ENCODE measurements around the gene UST. TPM values are rescaled to one million over a fixed set of nuclear protein-coding genes. Genes with fewer than 3 reads are reported as not detected.

The UST gene
- polyA plus RNA-seq, 5 donors = 6.5 to 9.8 (median 9.0) TPM

DNA sequence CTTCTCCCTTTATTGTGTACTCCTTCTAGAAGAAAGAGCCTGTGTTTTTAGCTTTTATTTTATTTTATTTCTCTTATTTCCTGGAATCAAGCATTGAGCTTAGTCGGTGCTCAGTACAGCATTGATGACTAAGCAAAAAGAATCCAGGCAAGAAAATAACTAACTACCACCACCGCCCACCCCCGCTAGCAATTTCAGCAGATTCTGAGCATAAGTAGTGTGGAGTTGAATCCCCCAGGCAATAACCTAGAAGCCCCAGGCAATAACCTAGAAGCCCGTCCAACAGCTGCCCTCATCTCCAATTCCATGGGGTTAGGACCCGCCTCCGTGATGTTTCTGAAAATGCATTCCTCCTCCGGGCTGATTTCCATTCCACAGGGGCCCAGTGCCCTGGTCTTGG lies 312.7 kb downstream of the UST start:
- no peak for DNase-seq

GRCh38 chr6:149060300-149060984 lies 313.6 kb downstream of the UST start:
- DNase-seq = no peak

DNA sequence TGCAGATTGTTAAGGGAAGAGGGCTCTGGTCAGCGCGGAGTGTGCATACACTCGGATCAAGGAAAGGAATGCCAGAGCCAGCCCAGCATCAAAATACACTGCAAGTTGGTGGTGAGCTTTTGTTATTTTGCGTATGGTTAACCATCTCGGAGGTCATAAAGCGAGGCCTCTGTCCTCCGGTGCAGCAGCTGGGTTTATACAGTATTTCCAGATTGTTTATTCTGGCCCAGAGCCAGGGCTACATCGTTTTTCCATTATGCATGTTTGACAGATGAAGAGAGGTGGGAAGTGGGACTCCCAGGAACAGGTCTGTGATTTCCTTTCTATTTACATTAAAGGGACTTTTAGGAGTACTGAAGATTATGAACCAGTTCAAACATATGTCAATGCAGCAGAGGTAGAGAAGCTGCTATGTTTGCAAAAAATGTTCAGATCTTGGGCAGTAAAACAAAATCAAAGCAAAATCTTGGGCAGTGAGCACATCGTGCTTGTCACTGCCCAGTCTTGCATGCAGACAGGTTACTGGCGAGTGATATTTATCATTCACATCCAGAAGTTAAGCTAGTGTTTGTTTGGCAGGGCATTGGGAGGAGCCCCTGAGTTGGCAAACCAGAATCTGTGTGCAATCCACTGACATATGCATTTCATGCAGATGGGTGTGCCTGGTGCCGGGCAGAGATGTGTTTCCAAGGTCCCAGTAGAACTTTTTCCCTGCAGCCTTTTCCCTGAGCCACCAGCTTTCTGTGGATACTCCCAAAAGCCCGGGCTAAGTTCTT lies 314.3 kb downstream of the UST start:
- DNase-seq = no peak

DNA sequence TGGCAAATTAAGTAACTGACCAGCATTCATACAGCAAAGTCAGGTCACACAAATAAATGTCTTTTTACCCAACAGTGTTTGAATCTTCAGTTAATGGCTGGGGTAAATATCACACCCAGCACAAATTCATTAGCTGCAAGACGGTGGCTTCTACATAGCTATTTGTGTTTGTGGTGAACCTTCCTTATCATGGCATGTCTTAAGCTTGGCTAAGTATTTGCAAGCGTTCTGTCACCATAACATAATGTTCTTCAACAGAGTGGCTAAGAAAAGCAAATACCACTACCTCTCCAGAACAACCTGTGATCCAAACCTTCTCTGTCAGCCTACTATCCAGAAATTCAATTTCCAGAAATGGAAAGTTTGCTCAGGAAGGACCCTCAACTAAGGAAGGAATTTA lies 315.1 kb downstream of the UST start:
- DNase-seq = no peak

DNA sequence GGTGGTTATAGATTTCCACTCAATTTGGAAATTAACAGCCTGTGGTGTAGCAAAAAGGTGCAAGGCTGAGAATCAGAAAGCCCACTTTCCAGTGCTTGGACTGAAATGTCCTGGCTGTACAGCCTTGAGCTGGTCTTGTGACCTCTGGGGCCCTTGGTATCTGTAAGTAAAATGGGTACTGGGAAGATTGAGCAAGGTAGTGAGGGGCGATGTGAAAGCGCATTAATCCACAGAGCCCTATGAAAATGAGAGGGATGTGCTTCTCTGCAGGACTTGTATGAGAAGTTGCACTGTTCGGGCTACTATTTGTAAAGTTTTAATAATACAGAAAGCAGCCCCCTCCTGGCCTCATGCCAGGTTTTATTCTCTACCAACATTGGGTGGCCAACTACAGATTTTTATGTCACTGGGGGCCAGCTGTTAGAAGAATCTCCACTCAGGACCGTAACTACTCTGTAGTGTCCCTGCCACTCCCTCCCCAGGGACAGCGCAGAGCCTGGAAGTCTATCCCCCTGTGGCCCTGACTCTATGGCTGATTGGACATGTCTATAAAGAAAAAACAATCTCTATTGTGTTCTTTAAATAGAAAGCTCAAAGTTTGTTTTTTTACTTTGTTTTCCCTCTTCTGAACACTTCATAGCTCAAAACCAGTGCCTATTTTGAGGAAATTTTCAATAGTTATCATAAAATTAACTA lies 316.0 kb downstream of the UST start:
- DNase-seq = no peak

- DNase-seq = no peak
Measured at GRCh38 chr6:149063468-149063867, 316.6 kb downstream of the UST start.

- no peak for DNase-seq
Measured at GRCh38 chr6:149064001-149064659, 317.3 kb downstream of the UST start.

DNA sequence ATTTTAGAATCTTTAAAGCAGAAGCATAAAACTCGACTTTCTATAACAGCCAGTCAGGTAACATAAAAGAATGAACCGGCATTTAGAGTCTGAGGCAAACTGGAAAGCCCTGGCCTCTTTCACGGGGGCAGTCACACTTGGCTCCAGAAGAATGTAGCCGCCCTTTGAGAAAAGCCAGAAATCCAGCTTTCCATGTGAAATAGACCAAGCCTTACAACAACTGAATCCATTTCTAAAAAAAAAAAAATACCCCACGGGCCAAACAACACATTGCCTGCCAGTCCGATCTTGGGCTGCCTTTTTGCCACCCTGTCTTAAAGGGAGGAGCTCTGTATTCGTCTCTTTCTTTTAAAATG lies 317.8 kb downstream of the UST start:
- DNase-seq = no peak

DNA sequence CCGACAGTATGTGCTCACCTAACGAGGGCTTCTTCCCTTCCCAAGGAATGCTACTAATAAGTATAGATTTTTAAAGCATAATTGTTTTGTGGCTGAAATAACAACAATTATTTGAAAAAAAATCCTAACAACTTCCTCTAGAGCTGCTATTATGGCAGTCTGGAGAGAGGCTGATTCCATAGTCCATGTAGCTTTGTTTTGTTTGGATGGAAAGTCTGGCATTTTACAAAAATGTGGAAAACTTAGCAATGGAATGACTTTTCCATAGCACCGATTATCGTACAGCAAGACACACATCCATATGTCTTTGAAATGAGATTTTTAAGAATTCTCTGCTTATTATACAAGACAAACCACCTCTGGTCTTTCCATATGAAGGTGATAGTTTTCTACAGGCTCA lies 318.3 kb downstream of the UST start:
- DNase-seq = no peak

GRCh38 chr6:149065658-149066556 lies 319.1 kb downstream of the UST start:
- no peak for DNase-seq

DNA sequence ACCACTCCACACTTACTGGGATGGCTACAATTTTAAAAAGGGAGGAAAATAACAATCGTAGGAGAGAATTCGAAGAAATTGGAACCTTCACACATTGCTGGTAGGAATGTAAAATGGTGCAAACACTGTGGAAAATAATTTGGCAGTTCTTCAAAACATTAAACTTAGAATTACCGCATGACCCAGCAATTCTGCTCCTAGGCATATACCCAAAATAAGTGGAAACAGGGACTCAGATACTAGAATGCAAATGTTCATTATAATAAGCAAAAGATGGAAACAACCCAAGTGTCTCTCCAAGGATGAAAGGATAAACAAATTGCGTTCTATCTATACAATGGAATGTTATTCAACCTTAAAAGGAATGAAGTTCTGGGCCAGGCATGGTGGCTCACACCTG lies 325.2 kb downstream of the UST start:
- DNase-seq = no peak

DNA sequence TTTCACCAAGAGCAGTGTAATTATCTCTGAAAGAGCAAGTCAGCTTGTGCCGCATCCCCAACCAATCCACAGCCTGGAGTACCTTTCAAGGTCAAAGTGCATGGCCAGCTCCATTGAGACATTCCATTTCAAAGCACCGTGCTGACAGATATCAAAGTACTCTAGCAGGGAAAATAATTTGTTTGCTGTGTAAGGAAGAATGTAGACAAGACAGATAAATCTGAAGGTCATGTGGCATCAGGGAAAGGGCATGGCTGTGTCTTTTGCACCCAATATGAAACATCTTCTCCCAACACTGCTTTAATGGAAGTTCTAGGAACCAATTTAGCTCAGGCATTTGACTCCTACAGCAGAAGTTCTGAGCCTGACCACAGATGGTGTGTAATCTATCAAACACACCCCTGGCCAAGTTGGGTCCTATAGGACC lies 328.0 kb downstream of the UST start:
- no peak for DNase-seq

DNA sequence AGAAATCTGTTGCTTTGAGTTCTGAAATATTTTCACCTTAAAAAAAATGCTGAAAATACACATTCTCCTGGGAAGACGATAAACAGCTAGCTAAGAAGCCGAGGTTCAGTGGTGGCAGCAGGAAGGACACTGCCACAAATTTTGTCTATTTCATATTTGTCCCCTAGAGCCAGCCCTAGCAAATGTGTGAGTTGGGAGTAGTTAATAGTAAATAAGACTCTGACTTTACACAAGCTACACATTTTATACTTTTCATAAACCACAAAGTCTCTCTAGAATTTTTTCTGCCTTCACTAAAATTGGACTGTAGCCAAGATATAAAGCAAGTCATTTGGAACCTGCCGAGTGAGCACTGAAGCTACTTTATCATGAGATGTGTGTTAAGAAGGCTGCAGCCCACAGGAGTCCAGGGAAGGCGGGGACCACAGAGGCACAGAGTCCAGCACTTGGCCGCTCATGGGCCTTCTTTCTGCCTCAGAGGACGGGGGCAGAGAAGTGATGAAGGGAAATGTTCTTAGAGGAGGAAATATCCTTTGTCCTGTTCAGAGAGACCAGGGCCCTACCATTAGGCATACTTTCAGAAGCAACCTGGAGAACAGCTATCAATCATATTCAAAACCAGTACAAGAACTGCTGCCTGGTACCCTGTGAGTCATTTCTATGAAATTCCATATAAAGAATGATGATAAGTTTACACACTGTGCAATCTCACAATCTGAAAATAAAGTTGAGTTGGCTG lies 329.0 kb downstream of the UST start:
- no peak for DNase-seq

DNA sequence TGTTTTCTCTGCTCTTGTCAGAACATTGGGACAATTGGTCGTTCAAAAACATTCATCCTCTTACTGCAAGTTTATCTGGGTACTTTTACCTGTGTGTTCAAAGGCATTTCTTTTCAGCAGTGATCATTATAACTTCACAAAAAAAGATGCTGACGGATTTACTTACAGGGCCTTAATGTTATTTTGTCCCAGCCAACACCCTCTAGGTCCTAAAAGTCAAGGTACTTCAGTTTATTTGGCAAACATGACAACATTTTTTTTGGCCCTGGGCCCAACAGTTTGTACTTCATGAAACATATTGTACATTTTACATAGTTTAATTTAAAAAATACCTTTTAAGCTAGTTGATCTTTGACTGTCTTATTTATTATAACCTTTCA lies 329.5 kb downstream of the UST start:
- DNase-seq = no peak

DNA sequence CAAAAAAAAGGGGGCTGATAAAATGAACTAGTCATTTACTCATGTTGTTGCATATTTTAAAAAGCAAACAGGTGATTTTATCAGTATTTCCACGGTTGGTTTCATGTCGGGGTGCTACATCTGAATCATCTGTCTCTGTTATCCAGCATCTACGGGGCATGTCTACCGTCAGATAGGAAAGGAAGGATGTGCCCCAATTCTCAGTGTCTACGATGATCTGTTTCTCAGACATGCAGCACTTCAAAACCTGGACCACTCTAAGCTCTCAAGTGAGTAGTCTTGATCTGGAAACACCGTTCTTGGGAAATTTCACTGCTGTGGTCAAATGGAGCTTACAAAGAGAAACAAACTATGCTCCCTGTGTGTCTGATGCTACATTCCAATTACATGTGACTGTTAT lies 330.4 kb downstream of the UST start:
- no peak for DNase-seq

DNA sequence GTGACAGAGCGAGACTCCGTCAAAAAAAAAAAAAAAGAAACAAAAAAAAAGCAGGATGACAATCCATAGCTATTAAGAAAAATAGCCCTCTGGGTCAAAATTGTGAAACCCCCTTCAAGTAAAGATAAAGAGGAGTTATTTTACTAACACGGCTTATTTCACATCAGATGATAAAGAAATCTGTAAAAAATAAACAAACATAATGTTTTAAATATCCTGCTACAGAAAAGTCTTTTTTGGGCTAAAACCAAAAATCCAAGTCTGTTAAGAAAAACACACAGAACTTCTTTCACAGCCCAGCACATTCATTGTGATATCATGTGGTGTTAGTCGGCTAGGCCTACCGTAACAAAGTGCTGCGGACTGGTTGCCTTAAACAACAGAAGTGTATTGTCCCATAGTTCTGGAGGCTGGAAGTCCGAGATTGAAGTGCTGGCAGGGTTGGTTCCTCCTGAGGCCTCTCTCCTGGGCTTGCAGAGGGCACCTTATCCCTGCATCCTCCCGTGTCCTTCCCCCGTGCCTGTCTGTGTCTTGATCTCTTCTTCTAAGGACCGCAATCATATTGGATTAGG lies 331.5 kb downstream of the UST start:
- peak in 1 of 2 donors; percentile 43 for DNase-seq

- DNase-seq = no peak
Measured at GRCh38 chr6:149079456-149079855, 332.6 kb downstream of the UST start.

GRCh38 chr6:149079911-149080491 lies 333.2 kb downstream of the UST start:
- no peak for DNase-seq

GRCh38 chr6:149080511-149080910 lies 333.7 kb downstream of the UST start:
- no peak for DNase-seq

GRCh38 chr6:149081281-149081680 lies 334.5 kb downstream of the UST start:
- no peak for DNase-seq
